Muscle of leg (tissue), 11 donors: Measurements from ENCODE around the gene ANP32A. TPM values are rescaled to one million over a fixed set of nuclear protein-coding genes. Genes with fewer than 3 reads are reported as not detected.

ENCODE experiments used
- DNase-seq: peaks from one replicate; pipeline ENCODE4 v3.0.0; 2013
- H3K27ac ChIP-seq: one replicate; pipeline ENCODE4 v1.5.1; 2013; ENCODE audit warnings: mild to moderate bottlenecking, low read length, control low read depth
- H3K27me3 ChIP-seq: one replicate; pipeline ENCODE4 v1.6.1; 2013; ENCODE audit warnings: low read length; ENCODE audit not compliant: control insufficient read depth, insufficient read depth
- H3K36me3 ChIP-seq: one replicate; pipeline ENCODE4 v1.6.1; 2013; ENCODE audit warnings: low read length; ENCODE audit not compliant: control insufficient read depth, insufficient read depth
- H3K4me1 ChIP-seq: one replicate; pipeline ENCODE4 v1.6.1; 2013; ENCODE audit warnings: low read length; ENCODE audit not compliant: control insufficient read depth, insufficient read depth
- H3K4me3 ChIP-seq: one replicate; pipeline ENCODE4 v1.5.1; 2013; ENCODE audit warnings: low read length, control low read depth
- H3K9me3 ChIP-seq: replicated peaks from 2 replicates; pipeline ENCODE4 v1.6.1; 2013; ENCODE audit warnings: low read depth, low read length; ENCODE audit not compliant: control insufficient read depth
- WGBS: methylation state at CpG from one replicate; pipeline ENCODE4 v1.1.5; 2013; ENCODE audit warnings: missing lambda C conversion rate; ENCODE audit not compliant: insufficient coverage; 5-methylcytosine and 5-hydroxymethylcytosine counted together
- polyA plus RNA-seq, 8 donors: library from polyadenylated mRNA; unstranded; fragments of 120-200 nt; gene quantifications; one replicate each; pipeline versions ENCODE4 v1.2.1 to v1.2.3, GENCODE V29; 2013; ENCODE audit warnings: inconsistent platforms in 1 of 8, low replicate concordance in 1 of 8; ENCODE audit not compliant: insufficient read length in 8 of 8, insufficient read depth in 1 of 8
- total RNA-seq: library from RNA; stranded (reverse); fragments of 120-200 nt; gene quantifications from one replicate; pipeline ENCODE4 v1.2.4, GENCODE V29; 2013

The ANP32A gene
- total and polyA plus RNA-seq, 9 donors: 64.1 to 213 (median 177) TPM

DNA sequence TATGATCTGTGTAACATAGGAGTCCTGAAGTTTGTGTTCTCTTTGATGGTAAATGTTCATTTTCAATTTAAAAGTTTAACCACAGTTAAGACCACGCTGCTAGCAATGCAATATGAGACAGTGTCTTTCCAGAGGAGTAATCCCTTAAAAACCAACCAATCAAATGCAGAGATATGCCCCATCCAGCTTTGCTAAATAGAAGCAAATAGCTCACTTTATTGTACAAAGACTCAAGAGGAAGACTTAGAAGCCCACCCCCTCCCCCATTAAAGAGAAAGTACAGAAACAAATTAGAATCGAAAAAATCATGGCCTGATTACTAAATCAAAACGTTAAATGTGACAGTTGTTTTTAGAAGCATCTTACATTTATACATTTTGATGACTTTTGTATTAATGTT, 2.1 kb upstream of the ANP32A start:
- H3K36me3 ChIP-seq: no peaks in the 10 kb centered on the region

DNA sequence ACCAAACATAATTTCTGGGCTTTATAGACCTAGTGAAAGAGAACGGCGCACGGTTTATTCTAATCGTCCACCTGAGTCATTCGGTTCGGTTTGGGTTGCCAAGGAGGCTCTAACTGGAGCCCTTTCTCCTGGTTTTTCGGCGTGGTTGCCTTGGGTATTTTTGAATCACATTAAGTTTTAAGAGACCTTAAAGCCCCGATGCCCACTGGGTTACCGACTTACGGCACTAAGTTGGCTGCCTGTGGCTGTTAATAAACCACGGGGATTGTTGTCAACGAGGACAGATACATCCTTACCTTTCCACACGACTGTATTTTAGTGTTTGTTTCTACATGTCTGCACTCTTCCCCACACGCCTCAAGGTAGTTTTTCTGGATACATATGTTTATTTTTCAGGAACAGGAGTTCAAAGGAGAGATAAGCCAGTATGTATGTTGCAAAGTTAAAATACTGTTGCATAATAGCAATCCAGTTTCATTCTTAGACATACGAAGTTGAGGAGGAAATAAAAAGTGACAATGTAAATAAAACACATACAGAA, 1.2 kb upstream of the ANP32A start:
- H3K4me1 ChIP-seq: peaks cover 3% of the 10 kb centered on the region
- peak overlapping the region; percentile 86 for H3K4me3 ChIP-seq
- peak overlapping the region; percentile 0 for H3K27ac ChIP-seq
- no peaks in the 10 kb centered on the region for H3K9me3 ChIP-seq
- no peaks in the 10 kb centered on the region for H3K36me3 ChIP-seq
- no peak for DNase-seq
- WGBS: 14% methylated on average over 9 of the region's 16 CpGs
- H3K27me3 ChIP-seq: no peaks in the 10 kb centered on the region

More for the DNA sequence above, 2.1 kb upstream of the ANP32A start:
- Histone ChIP-seq H3K27ac (no peak overlapping the region), H3K9me3 (no peaks in the 10 kb centered on the region), H3K4me1 (no peaks in the 10 kb centered on the region), H3K4me3 (no peak overlapping the region), H3K27me3 (no peaks in the 10 kb centered on the region)
- no peak for DNase-seq
- 40% methylated on average over 1 of the region's 3 CpGs for WGBS

DNA sequence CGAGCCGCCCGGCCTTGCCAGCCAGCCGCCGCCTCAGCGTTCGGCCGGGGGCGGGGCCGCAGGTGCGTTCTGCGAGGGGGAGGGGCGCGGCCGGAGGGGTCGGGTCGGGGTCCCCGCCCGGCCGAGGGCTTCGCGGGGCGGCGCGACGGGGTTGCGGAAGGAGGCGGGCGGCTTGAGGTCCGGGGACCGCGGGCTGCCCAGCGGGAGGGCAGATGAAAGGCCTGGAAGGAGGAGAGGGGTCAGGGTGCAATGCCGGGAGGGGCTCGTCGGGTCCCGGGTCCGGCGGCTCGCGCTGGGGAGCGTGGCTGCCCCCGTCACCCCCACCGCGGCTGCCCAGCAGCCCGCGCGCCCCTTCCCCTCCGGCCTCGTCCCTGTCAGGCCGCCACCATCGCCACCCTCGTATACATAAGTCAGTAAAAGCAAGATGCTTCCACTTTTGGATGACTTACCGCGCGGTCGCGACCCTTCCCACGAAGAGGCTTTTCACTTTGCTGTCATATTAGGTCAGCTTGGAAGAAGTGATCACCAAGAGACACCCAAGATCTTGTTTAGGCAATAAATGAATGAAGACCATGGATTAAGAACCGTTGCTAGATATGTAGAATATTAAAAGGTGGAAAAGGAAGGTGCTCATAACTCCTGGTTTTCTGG, 620 bp upstream of the ANP32A start:
- H3K27ac ChIP-seq: peak overlapping the region; percentile 49
- peak; percentile 25 for DNase-seq
- H3K27me3 ChIP-seq: no peaks in the 10 kb centered on the region
- 0% methylated on average over 56 of the region's 60 CpGs for WGBS
- no peaks in the 10 kb centered on the region for H3K9me3 ChIP-seq
- H3K4me3 ChIP-seq: peak overlapping the region; percentile 86
- H3K4me1 ChIP-seq: peaks cover 9% of the 10 kb centered on the region
- no peaks in the 10 kb centered on the region for H3K36me3 ChIP-seq

DNA sequence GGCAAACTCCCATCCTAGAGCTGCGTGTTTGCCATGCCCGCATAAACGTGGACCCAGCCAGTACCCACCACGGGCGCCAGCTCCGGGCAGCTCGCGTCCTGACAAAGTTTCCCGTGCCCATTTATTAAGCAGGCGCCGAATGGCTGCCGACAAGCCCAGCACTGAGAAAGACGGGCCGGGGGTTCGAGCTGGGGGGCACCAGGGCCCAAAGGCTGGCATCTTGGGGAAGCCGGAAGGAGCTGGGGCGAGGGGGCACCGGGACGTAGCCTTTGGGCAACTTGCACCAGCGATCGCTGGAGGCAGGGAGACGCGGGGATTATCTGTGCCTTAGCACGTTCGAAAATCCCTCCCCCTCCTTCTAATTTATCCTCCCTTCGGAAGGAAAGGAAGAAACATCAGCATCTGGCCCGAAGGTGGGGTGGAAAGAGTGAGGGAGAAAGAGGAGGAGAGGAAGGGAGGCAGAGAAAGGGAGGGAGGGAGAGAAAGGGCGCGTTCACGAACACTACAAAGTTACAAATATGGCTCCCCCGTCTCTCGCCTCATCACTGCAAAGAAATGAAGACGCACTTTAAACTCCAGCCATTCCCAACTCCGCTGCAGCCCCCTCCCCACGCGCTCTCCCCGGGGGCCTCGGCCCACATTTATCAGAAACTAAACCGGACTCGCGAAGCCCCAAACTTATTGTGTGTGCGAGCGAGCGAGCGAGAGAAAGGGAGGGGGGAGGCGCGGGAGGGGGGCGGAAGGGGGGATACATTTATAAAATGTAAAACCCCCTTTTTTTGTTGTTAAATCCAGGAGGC, 1.0 kb downstream of the ANP32A start:
- Histone ChIP-seq H3K27ac (peak overlapping the region; percentile 99), H3K36me3 (peaks cover 3% of the 10 kb centered on the region), H3K4me1 (peaks cover 18% of the 10 kb centered on the region), H3K4me3 (peak overlapping the region; percentile 86), H3K27me3 (no peaks in the 10 kb centered on the region), H3K9me3 (no peaks in the 10 kb centered on the region)
- WGBS: under 1% methylated on average over 15 of the region's 48 CpGs
- DNase-seq: peak; percentile 95

DNA sequence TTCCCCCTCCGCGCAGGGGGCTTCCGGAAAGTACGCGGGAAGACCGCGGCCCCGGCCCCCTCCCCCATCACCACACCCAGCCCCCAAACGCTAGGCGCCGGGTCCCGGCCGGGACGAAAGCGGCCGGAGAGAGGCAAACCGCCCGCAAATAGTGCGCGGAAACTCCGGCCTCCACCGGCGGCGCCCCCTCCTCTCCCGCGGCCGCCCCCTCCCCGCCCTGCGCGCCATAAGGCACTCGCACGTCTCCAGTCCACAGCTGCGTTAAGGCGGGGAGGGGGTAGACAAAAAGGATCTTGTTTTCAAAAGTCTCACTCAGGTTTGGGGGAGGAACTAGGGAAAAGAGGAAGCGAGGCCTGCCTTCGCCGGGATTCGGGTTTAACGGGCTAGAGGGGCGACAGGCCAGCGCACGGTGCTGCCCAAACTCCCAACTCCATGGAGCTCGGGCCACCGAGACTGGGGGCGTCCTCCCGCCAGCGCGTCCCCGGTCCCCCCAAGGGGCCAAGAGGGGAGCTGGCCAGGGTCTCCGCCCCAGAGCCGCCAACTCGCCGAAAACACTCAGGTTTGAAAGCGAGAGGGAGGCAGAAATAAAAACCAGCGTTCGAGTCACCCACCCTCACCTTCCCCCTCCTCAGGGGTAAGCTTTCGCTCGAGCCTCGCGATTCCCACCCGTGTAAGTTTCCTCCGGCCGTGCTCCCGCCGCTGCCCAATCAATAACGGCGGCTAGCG, 1.8 kb downstream of the ANP32A start:
- Histone ChIP-seq H3K4me3 (peak overlapping the region; percentile 86), H3K4me1 (peaks cover 23% of the 10 kb centered on the region), H3K9me3 (no peaks in the 10 kb centered on the region), H3K36me3 (peaks cover 3% of the 10 kb centered on the region), H3K27ac (peak overlapping the region; percentile 99), H3K27me3 (no peaks in the 10 kb centered on the region)
- peak; percentile 90 for DNase-seq
- 0% methylated on average over 33 of the region's 68 CpGs for WGBS

- Histone ChIP-seq H3K36me3 (peaks cover 3% of the 10 kb centered on the region), H3K27me3 (no peaks in the 10 kb centered on the region), H3K4me3 (peak overlapping the region; percentile 86), H3K9me3 (no peaks in the 10 kb centered on the region), H3K27ac (peak overlapping the region; percentile 99), H3K4me1 (peaks cover 31% of the 10 kb centered on the region)
- WGBS: under 1% methylated on average over 59 of the region's 75 CpGs
- peak; percentile 89 for DNase-seq
Measured at GRCh38 chr15:68818066-68818768, 2.5 kb downstream of the ANP32A start.

DNA sequence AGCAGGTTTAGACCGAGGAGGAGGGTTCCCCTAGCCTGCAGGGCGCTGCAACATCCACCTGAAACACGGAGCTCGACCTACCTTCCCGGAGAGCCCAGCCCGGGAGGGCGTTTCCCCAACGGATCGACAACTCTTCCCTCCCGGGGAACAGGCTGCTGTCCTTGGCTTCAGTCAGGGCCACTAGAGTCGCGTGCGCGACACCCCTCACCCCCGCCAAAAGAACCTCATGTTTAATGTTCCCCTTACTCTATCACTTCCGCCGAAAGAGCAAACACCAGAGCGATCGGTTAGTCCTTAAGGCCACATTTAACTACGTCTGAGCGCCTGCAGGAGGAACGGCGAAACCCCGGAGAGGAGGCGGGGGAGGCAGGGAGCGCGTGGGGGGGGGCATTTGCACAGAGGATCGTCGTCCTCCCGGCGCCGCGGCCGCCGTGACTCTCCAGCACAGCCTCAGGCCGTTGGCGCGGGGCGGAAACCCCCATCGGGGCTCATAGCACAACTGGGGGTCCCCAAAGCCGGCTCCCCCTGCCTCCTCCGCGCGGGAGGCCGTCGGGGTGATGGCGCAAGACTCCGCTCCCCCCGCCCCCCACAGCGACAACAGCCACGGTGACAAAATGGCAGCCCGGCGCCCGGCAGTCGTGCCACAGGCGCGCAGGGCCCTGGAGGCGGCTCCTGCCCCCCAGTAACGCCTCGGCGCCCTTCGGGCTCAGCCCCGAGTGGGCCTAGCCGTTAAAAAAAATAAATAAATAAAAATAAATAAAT, 3.2 kb downstream of the ANP32A start:
- 0% methylated on average over 47 of the region's 64 CpGs for WGBS
- Histone ChIP-seq H3K9me3 (no peaks in the 10 kb centered on the region), H3K27ac (peak overlapping the region; percentile 99), H3K27me3 (no peaks in the 10 kb centered on the region), H3K4me1 (peaks cover 36% of the 10 kb centered on the region), H3K4me3 (peak overlapping the region; percentile 86), H3K36me3 (peaks cover 3% of the 10 kb centered on the region)
- peak; percentile 85 for DNase-seq

DNA sequence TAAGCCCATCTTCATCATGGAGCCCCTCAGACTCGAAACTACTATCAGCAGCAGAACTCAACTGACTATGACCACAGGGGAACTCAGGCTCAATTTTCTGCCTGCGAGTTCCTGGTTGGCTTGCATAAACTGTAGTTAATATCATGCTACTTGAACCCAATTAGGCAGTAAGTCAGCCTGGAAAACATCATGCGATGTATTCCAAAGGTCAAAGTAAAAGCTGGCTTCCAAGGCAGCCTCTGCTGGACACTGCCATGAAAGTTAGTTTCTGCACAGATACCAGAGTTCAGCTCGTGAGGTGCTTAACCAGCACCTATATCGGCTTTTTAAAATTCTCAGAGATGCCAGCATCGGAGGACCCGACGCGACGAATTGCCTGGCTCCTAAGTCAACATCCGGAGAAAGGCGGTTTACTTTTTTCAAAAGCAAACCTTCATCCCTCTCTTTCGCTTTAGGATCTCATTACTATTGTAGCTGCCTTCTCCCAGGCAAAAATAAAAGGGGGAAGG, 3.8 kb downstream of the ANP32A start:
- Histone ChIP-seq H3K9me3 (no peaks in the 10 kb centered on the region), H3K4me3 (peak overlapping the region; percentile 86), H3K27ac (peak overlapping the region; percentile 99), H3K36me3 (peaks cover 6% of the 10 kb centered on the region), H3K4me1 (peaks cover 42% of the 10 kb centered on the region), H3K27me3 (no peaks in the 10 kb centered on the region)
- DNase-seq: peak; percentile 62
- WGBS: 1% methylated on average over 4 of the region's 13 CpGs

DNA sequence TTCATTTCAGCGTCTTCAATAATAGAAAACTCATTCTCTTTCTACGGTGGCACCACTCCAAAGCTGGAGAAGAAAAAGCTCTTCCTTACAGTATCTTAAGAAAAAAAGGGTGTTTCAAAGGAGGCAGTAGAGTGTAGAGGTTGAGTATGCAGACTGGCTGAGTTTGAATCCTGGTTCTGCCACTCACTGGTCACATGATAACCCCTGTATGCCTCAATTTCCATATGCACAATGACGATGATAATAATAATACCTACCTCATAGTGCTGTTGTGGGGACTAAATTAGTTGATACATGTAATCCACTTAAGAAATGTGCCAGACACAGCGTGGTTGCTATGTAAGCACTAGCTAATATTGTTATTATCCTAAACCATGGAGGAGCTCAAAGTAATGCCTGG, 4.5 kb downstream of the ANP32A start:
- Histone ChIP-seq H3K4me3 (no peak overlapping the region), H3K4me1 (peaks cover 42% of the 10 kb centered on the region), H3K9me3 (no peaks in the 10 kb centered on the region), H3K36me3 (peaks cover 6% of the 10 kb centered on the region), H3K27ac (no peak overlapping the region), H3K27me3 (no peaks in the 10 kb centered on the region)
- no peak for DNase-seq
- no CpG with 5 or more reads among the region's 4 CpGs for WGBS
